CD14-positive monocyte (primary cell): ENCODE data around the gene SRD5A2. TPM values are rescaled to one million over a fixed set of nuclear protein-coding genes. Genes with fewer than 3 reads are reported as not detected.

ENCODE experiments used
- DNase-seq, 3 donors: peaks; one replicate each; pipeline ENCODE4 v3.0.0-alpha.2; 2011 to 2022
- H2AFZ ChIP-seq: 2 replicates; pipeline ENCODE4 v1.6.0; 2012; ENCODE audit warnings: mild to moderate bottlenecking, low read depth, low read length, inconsistent platforms; ENCODE audit not compliant: insufficient read depth, poor library complexity, severe bottlenecking
- H3K27ac ChIP-seq, 2 donors: 1 replicate in 1 of 2; 2 replicates in 1 of 2; pipeline ENCODE4 v1.5.1; 2012 to 2013; ENCODE audit warnings: low read length in 2 of 2, control low read depth in 1 of 2, inconsistent platforms in 1 of 2, low read depth in 1 of 2, mild to moderate bottlenecking in 1 of 2
- H3K27me3 ChIP-seq, 2 donors: one replicate each; pipeline versions ENCODE4 v1.6.0 to v1.6.1; 2011 to 2013; ENCODE audit warnings: low read length in 2 of 2; ENCODE audit not compliant: control insufficient read depth in 2 of 2, insufficient read depth in 2 of 2
- H3K36me3 ChIP-seq, 2 donors: replicated peaks in 1 of 2; 1 replicate in 1 of 2; 2 replicates in 1 of 2; pipeline versions ENCODE4 v1.5.1 to v1.6.1; 2012 to 2013; ENCODE audit warnings: low read length in 2 of 2, control low read depth in 1 of 2, inconsistent platforms in 1 of 2, mild to moderate bottlenecking in 1 of 2; ENCODE audit not compliant: insufficient read depth in 2 of 2, control insufficient read depth in 1 of 2
- H3K4me1 ChIP-seq, 2 donors: 1 replicate in 1 of 2; 2 replicates in 1 of 2; pipeline versions ENCODE4 v1.5.1 to v1.6.1; 2012 to 2013; ENCODE audit warnings: low read length in 2 of 2, control low read depth in 1 of 2, inconsistent platforms in 1 of 2, mild to moderate bottlenecking in 1 of 2, moderate library complexity in 1 of 2; ENCODE audit not compliant: insufficient read depth in 2 of 2, control insufficient read depth in 1 of 2
- H3K4me2 ChIP-seq: replicated peaks from 2 replicates; pipeline ENCODE3; 2012; ENCODE audit warnings: low read length, moderate library complexity, mild to moderate bottlenecking; ENCODE audit not compliant: poor library complexity, severe bottlenecking; ENCODE audit errors: extremely low read depth
- H3K4me3 ChIP-seq, 3 experiments: fragments of 200-600 bp in 1 of 3; sonication (generic) in 1 of 3; replicated peaks in 1 of 3; 1 replicate in 2 of 3; 2 replicates in 1 of 3; pipeline ENCODE4 v1.5.1; 2011 to 2013; ENCODE audit warnings: low read length in 3 of 3, mild to moderate bottlenecking in 3 of 3, control low read depth in 2 of 3, low read depth in 2 of 3, inconsistent platforms in 1 of 3, moderate library complexity in 1 of 3
- H3K79me2 ChIP-seq: 2 replicates; pipeline ENCODE4 v1.6.0; 2012; ENCODE audit warnings: mild to moderate bottlenecking, control low read depth, inconsistent platforms, low read length, moderate library complexity; ENCODE audit not compliant: insufficient read depth
- H3K9ac ChIP-seq: 2 replicates; pipeline ENCODE4 v1.6.0; 2017; ENCODE audit warnings: low read length, mild to moderate bottlenecking; ENCODE audit not compliant: insufficient read depth, poor library complexity, severe bottlenecking
- H3K9me3 ChIP-seq, 2 donors: replicated peaks in 1 of 2; 1 replicate in 1 of 2; 2 replicates in 1 of 2; pipeline versions ENCODE4 v1.5.1 to v1.6.1; 2012 to 2013; ENCODE audit warnings: low read length in 2 of 2, control low read depth in 1 of 2; ENCODE audit not compliant: control insufficient read depth in 1 of 2, insufficient read depth in 1 of 2
- H4K20me1 ChIP-seq: 2 replicates; pipeline ENCODE4 v1.6.0; 2012; ENCODE audit warnings: mild to moderate bottlenecking, low read length, control low read depth, moderate library complexity; ENCODE audit not compliant: insufficient read depth
- H3K27ac Mint-ChIP-seq, 7 donors: one replicate each; pipeline ENCODE4 v1.8.0; 2020; ENCODE audit warnings: mild to moderate bottlenecking in 7 of 7, mixed read lengths in 7 of 7, moderate library complexity in 6 of 7, inconsistent platforms in 2 of 7
- H3K27me3 Mint-ChIP-seq, 3 donors: one replicate each; pipeline ENCODE4 v1.8.0; 2021 to 2022; ENCODE audit warnings: low read depth in 3 of 3, mild to moderate bottlenecking in 3 of 3, mixed read lengths in 3 of 3, moderate library complexity in 3 of 3, inconsistent platforms in 1 of 3
- H3K36me3 Mint-ChIP-seq, 2 donors: one replicate each; pipeline ENCODE4 v1.8.0; 2020; ENCODE audit warnings: mixed read lengths in 2 of 2, inconsistent platforms in 1 of 2, mild to moderate bottlenecking in 1 of 2
- H3K4me1 Mint-ChIP-seq: one replicate; pipeline ENCODE4 v1.8.0; 2020; ENCODE audit warnings: mild to moderate bottlenecking, mixed read lengths
- H3K4me3 Mint-ChIP-seq, 2 donors: one replicate each; pipeline ENCODE4 v1.8.0; 2020; ENCODE audit warnings: mild to moderate bottlenecking in 2 of 2, mixed read lengths in 2 of 2, moderate library complexity in 1 of 2
- H3K9me3 Mint-ChIP-seq, 7 donors: one replicate each; pipeline ENCODE4 v1.8.0; 2020 to 2022; ENCODE audit warnings: mixed read lengths in 7 of 7, mild to moderate bottlenecking in 6 of 7, moderate library complexity in 6 of 7, inconsistent platforms in 2 of 7
- WGBS: methylation state at CpG from one replicate; pipeline ENCODE4 v1.1.5; 2013; ENCODE audit warnings: missing lambda C conversion rate; ENCODE audit not compliant: insufficient coverage; 5-methylcytosine and 5-hydroxymethylcytosine counted together
- intact Hi-C, 2 donors: fragments of 100-400 bp; cut with micrococcal nuclease; formaldehyde crosslinking; loops; one replicate each; pipeline versions ENCODE4 v1.15.0 to v1.15.1; 2023
- polyA plus RNA-seq, 3 donors: library from polyadenylated mRNA; depleted of rRNA in 1 of 3; unstranded in 2 of 3; stranded (reverse) in 1 of 3; fragments of 300-500 nt in 2 of 3; fragments of >200 nt in 1 of 3; fragmentation: Illumina TruSeq in 2 of 3; gene quantifications; 1 replicate in 2 of 3; 2 replicates in 1 of 3; pipeline ENCODE4 v1.2.3, GENCODE V29; 2012 to 2021
- TF ChIP-seq, protein P1 (sequence below): fragments of 200-600 bp; IDR thresholded peaks from one replicate; pipeline ENCODE4 v1.8.0; 2022; ENCODE audit warnings: antibody characterized with exemption, mild to moderate bottlenecking

Gene SRD5A2
- polyA plus RNA-seq, 3 donors: not detected

- H2AFZ ChIP-seq: no peak overlapping the region
- no peak overlapping the region for H3K27ac ChIP-seq
- H3K79me2 ChIP-seq: no peaks in the 10 kb centered on the region
- intact Hi-C loops: no loop called here
- Mint-ChIP-seq H3K27me3 (peaks cover 0 to 4% (median 2%) of the 10 kb centered on the region in 3 donors), H3K36me3 (no peaks in the 10 kb centered on the region), H3K9me3 (peaks cover 0 to 5% (median 3%) of the 10 kb centered on the region in 7 donors), H3K4me1 (no peaks in the 10 kb centered on the region), H3K27ac (no peak overlapping the region), H3K4me3 (no peak overlapping the region)
- no peak for DNase-seq
- no peaks in the 10 kb centered on the region for H4K20me1 ChIP-seq
- 91% methylated on average over 3 of the region's 3 CpGs for WGBS
- TF ChIP-seq, protein P1, sequence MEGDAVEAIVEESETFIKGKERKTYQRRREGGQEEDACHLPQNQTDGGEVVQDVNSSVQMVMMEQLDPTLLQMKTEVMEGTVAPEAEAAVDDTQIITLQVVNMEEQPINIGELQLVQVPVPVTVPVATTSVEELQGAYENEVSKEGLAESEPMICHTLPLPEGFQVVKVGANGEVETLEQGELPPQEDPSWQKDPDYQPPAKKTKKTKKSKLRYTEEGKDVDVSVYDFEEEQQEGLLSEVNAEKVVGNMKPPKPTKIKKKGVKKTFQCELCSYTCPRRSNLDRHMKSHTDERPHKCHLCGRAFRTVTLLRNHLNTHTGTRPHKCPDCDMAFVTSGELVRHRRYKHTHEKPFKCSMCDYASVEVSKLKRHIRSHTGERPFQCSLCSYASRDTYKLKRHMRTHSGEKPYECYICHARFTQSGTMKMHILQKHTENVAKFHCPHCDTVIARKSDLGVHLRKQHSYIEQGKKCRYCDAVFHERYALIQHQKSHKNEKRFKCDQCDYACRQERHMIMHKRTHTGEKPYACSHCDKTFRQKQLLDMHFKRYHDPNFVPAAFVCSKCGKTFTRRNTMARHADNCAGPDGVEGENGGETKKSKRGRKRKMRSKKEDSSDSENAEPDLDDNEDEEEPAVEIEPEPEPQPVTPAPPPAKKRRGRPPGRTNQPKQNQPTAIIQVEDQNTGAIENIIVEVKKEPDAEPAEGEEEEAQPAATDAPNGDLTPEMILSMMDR: no peak
- H3K4me1 ChIP-seq: no peaks in the 10 kb centered on the region
- H3K9me3 ChIP-seq: no peaks in the 10 kb centered on the region
- H3K27me3 ChIP-seq: no peaks in the 10 kb centered on the region
- no peak overlapping the region for H3K4me2 ChIP-seq
- no peak overlapping the region for H3K4me3 ChIP-seq
- no peaks in the 10 kb centered on the region for H3K36me3 ChIP-seq
- H3K9ac ChIP-seq: no peak overlapping the region
Measured at GRCh38 chr2:31513553-31513952, 67.2 kb downstream of the SRD5A2 start.

DNA sequence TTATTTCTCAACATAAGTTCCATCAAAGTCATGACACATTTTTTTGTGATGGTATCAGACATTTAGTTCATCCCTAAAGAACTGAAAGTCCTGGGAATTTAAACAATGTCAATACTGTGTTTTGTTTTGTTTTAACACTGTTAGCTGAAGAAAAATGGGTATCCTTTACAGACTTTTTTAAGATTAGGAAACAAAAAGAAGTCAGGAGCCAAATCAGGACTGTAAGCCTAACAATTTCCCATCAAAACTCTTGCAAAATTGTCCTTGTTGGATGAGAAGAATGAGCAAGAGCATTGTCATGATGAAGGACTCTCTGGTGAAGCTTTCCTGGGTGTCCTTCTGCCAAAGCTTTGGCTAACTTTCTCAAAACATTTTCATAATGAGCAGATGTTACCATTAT, 69.4 kb downstream of the SRD5A2 start:
- H3K4me2 ChIP-seq: no peak overlapping the region
- peaks cover 0 to 5% (median 3%) of the 10 kb centered on the region in 7 donors for H3K9me3 Mint-ChIP-seq
- H3K27ac ChIP-seq: no peak overlapping the region
- no peak overlapping the region for H3K27ac Mint-ChIP-seq
- no peak overlapping the region for H3K9ac ChIP-seq
- H3K4me3 Mint-ChIP-seq: no peak overlapping the region
- no peaks in the 10 kb centered on the region for H4K20me1 ChIP-seq
- intact Hi-C loops: no loop called here
- no peaks in the 10 kb centered on the region for H3K4me1 Mint-ChIP-seq
- TF ChIP-seq, protein P1: no peak
- no peaks in the 10 kb centered on the region for H3K36me3 Mint-ChIP-seq
- no peak overlapping the region for H2AFZ ChIP-seq
- no peaks in the 10 kb centered on the region for H3K36me3 ChIP-seq
- H3K79me2 ChIP-seq: no peaks in the 10 kb centered on the region
- DNase-seq: no peak
- H3K4me3 ChIP-seq: no peak overlapping the region
- no peaks in the 10 kb centered on the region for H3K27me3 ChIP-seq
- no peaks in the 10 kb centered on the region for H3K9me3 ChIP-seq
- peaks cover 0 to 2% (median 0%) of the 10 kb centered on the region in 3 donors for H3K27me3 Mint-ChIP-seq
- no peaks in the 10 kb centered on the region for H3K4me1 ChIP-seq
